ENCODE data around the gene PIK3CD. TPM values are rescaled to one million over a fixed set of nuclear protein-coding genes. Genes with fewer than 3 reads are reported as not detected.

Gene PIK3CD
- total RNA-seq, 2 experiments from 2014 or later: 13.6 to 37.1 TPM

- TF ChIP-seq EZH2phosphoT487 (IDR thresholded peaks at IDR 0.05; ENCODE audit: borderline replicate concordance, low read depth, low read length): no peak
- no peak for TF ChIP-seq CTCF (conservative IDR thresholded peaks at IDR 0.05; ENCODE audit: low read length)
- H3K4me2 ChIP-seq (ENCODE audit: low read length): no peak overlapping the region
- ChIA-PET CTCF (ENCODE audit: unreplicated experiment) (no interaction called here), POLR2A (interaction anchor here (0.7 kb wide), 1 partner anchor 425 kb away, joined by 7 read pairs; no protein-coding TSS in a partner anchor)
- H2AFZ ChIP-seq (ENCODE audit: low read length): no peak overlapping the region
- no peak for DNase-seq (ENCODE audit: low spot score)
- peaks cover 15% of the 10 kb centered on the region for H3K4me1 ChIP-seq (ENCODE audit: insufficient read depth, low read length, poor library complexity, severe bottlenecking)
- H3K9me2 ChIP-seq (ENCODE audit: insufficient read depth, low read length): no peaks in the 10 kb centered on the region
- H3K27ac ChIP-seq (ENCODE audit: low read depth, low read length, poor library complexity, severe bottlenecking): no peak overlapping the region
- no peaks in the 10 kb centered on the region for H3K79me2 ChIP-seq (ENCODE audit: insufficient read depth, low read depth, low read length)
- no peak overlapping the region for H3K4me3 ChIP-seq (ENCODE audit: low read depth, low read length, poor library complexity, severe bottlenecking)
- H3K9me3 ChIP-seq (ENCODE audit: low read length): 0 out of 2 replicates have a peak, but pooled peaks cover 7% of the 10 kb centered on the region
- no TSS peak for BruUV-seq (replicated peaks)
- H4K20me1 ChIP-seq (ENCODE audit: insufficient read depth, low read length): no peaks in the 10 kb centered on the region
- H3K36me3 ChIP-seq (ENCODE audit: insufficient read depth, low read length): no peaks in the 10 kb centered on the region; the same call in 1 of the 2 replicates
- intact Hi-C loops (cut with micrococcal nuclease; ENCODE audit: unreplicated experiment): no loop called here
Observed at GRCh38 chr1:9705337-9706093, 54.0 kb downstream of the PIK3CD start.

GRCh38 chr1:9706178-9706577 is 54.6 kb downstream of the PIK3CD start:
- POLR2A ChIA-PET: no interaction called here
- BruUV-seq (replicated peaks): no TSS peak
- Histone ChIP-seq H3K36me3 (ENCODE audit: insufficient read depth, low read length) (no peaks in the 10 kb centered on the region; the same call in 1 of the 2 replicates), H3K27ac (ENCODE audit: low read depth, low read length, poor library complexity, severe bottlenecking) (no peak overlapping the region), H3K4me1 (ENCODE audit: insufficient read depth, low read length, poor library complexity, severe bottlenecking) (peaks cover 15% of the 10 kb centered on the region), H2AFZ (ENCODE audit: low read length) (no peak overlapping the region), H3K9me3 (ENCODE audit: low read length) (0 out of 2 replicates have a peak, but pooled peaks cover 7% of the 10 kb centered on the region), H3K79me2 (ENCODE audit: insufficient read depth, low read depth, low read length) (no peaks in the 10 kb centered on the region), H4K20me1 (ENCODE audit: insufficient read depth, low read length) (no peaks in the 10 kb centered on the region), H3K4me2 (ENCODE audit: low read length) (no peak overlapping the region), H3K4me3 (ENCODE audit: low read depth, low read length, poor library complexity, severe bottlenecking) (no peak overlapping the region), H3K9me2 (ENCODE audit: insufficient read depth, low read length) (no peaks in the 10 kb centered on the region)
- intact Hi-C loops (cut with micrococcal nuclease; ENCODE audit: unreplicated experiment): no loop called here
- CTCF ChIA-PET (ENCODE audit: unreplicated experiment): no interaction called here
- TF ChIP-seq CTCF (conservative IDR thresholded peaks at IDR 0.05; ENCODE audit: low read length): no peak
- no peak for TF ChIP-seq EZH2phosphoT487 (IDR thresholded peaks at IDR 0.05; ENCODE audit: borderline replicate concordance, low read depth, low read length)
- DNase-seq (ENCODE audit: low spot score): no peak

- intact Hi-C loops (cut with micrococcal nuclease; ENCODE audit: unreplicated experiment): no loop called here
- POLR2A ChIA-PET: no interaction called here
- H3K4me1 ChIP-seq (ENCODE audit: insufficient read depth, low read length, poor library complexity, severe bottlenecking): peaks cover 10% of the 10 kb centered on the region
- H3K36me3 ChIP-seq (ENCODE audit: insufficient read depth, low read length): no peaks in the 10 kb centered on the region
- no peaks in the 10 kb centered on the region for H3K79me2 ChIP-seq (ENCODE audit: insufficient read depth, low read depth, low read length)
- no peak overlapping the region for H3K4me2 ChIP-seq (ENCODE audit: low read length)
- H3K9me2 ChIP-seq (ENCODE audit: insufficient read depth, low read length): no peaks in the 10 kb centered on the region
- H4K20me1 ChIP-seq (ENCODE audit: insufficient read depth, low read length): no peaks in the 10 kb centered on the region
- H3K4me3 ChIP-seq (ENCODE audit: low read depth, low read length, poor library complexity, severe bottlenecking): no peak overlapping the region
- TF ChIP-seq EZH2phosphoT487 (IDR thresholded peaks at IDR 0.05; ENCODE audit: borderline replicate concordance, low read depth, low read length) (no peak), CTCF (conservative IDR thresholded peaks at IDR 0.05; ENCODE audit: low read length) (no peak)
- H3K9me3 ChIP-seq (ENCODE audit: low read length): no peaks in the 10 kb centered on the region
- H3K27ac ChIP-seq (ENCODE audit: low read depth, low read length, poor library complexity, severe bottlenecking): no peak overlapping the region
- no peak for DNase-seq (ENCODE audit: low spot score)
- no TSS peak for BruUV-seq (replicated peaks)
- no peak overlapping the region for H2AFZ ChIP-seq (ENCODE audit: low read length)
- CTCF ChIA-PET (ENCODE audit: unreplicated experiment): no interaction called here
Observed at GRCh38 chr1:9710037-9710436, 58.5 kb downstream of the PIK3CD start.
